Thyroid gland (tissue), 4 donors: Measurements from ENCODE around the gene APOO.

Experiments
- CTCF ChIP-seq, 6 experiments: fragments of 200-600 bp in 3 of 6; fragments of 450-650 bp in 3 of 6; sonication (generic) in 3 of 6; IDR thresholded peaks; one replicate each; pipeline ENCODE4 v1.5.1; 2016 to 2019; ENCODE audit warnings: antibody characterized with exemption in 6 of 6, mild to moderate bottlenecking in 2 of 6, inconsistent platforms in 1 of 6, moderate library complexity in 1 of 6
- POLR2A ChIP-seq, 2 donors: fragments of 450-650 bp; IDR thresholded peaks; one replicate each; pipeline ENCODE4 v1.6.1; 2017; ENCODE audit warnings: antibody characterized with exemption in 2 of 2, mild to moderate bottlenecking in 2 of 2, moderate library complexity in 1 of 2

- no peak for TF ChIP-seq CTCF (IDR thresholded peaks at IDR 0.05)
- no peak for TF ChIP-seq POLR2A (IDR thresholded peaks at IDR 0.05)
Observed at GRCh38 chrX:23930894-23931604, 23.3 kb upstream of the APOO start.
